AML-193 (cell line): ENCODE measurements around the gene FAM83F.

Source experiments
- DNase-seq, 2 experiments: peaks; one replicate each; lab custom pipeline; 2025; lab: John Stamatoyannopoulos, UW

Gene FAM83F

GRCh38 chr22:40065981-40066380 lies 71.2 kb downstream of the FAM83F start:
- no peak for DNase-seq

GRCh38 chr22:40067639-40068038 lies 72.9 kb downstream of the FAM83F start:
- DNase-seq, result no peak

- no peak for DNase-seq
Measured at GRCh38 chr22:40070701-40071100, 75.9 kb downstream of the FAM83F start.

- no peak for DNase-seq
Measured at GRCh38 chr22:40071720-40072119, 77.0 kb downstream of the FAM83F start.

- no peak for DNase-seq
Measured at GRCh38 chr22:40076702-40077645, 82.2 kb downstream of the FAM83F start.

GRCh38 chr22:40077646-40078016 lies 82.9 kb downstream of the FAM83F start:
- no peak for DNase-seq

- DNase-seq, result no peak
Measured at GRCh38 chr22:40081662-40082061, 86.9 kb downstream of the FAM83F start.

- no peak for DNase-seq
Measured at GRCh38 chr22:40082184-40082583, 87.4 kb downstream of the FAM83F start.

- DNase-seq, result no peak
Measured at GRCh38 chr22:40083794-40084193, 89.0 kb downstream of the FAM83F start.

- no peak for DNase-seq
Measured at GRCh38 chr22:40084246-40084645, 89.5 kb downstream of the FAM83F start.

- no peak for DNase-seq
Measured at GRCh38 chr22:40088818-40089217, 94.1 kb downstream of the FAM83F start.
